B cell (primary cell): ENCODE data around the gene ITGA2B. TPM values are rescaled to one million over a fixed set of nuclear protein-coding genes. Genes with fewer than 3 reads are reported as not detected.
"Not testable (repeated sequence)": the region's sequence is repeated elsewhere in the genome, so short reads cannot be mapped to it uniquely, and the experiment has no call there.

ENCODE experiments used
- ATAC-seq: fragments of 200-7000 bp; cut with Tn5 transposase; one replicate; pipeline ENCODE4 v1.10.0; 2021; ENCODE audit warnings: low read depth, mild to moderate bottlenecking, moderate number of reproducible peaks, moderate library complexity
- CTCF ChIA-PET: fragments of 350-600 bp; sonication (Branson Sonifier 250); formaldehyde crosslinking; loops from one replicate; lab custom pipeline; 2021; ENCODE audit warnings: antibody characterized with exemption, inconsistent platforms; lab: Charles Lee
- POLR2A ChIA-PET: fragments of 350-600 bp; sonication (Branson Sonifier 250); formaldehyde crosslinking; loops from one replicate; lab custom pipeline; 2021; ENCODE audit warnings: antibody characterized with exemption; lab: Charles Lee
- DNase-seq: peaks from one replicate; pipeline ENCODE4 v3.0.0; 2013
- H2AFZ ChIP-seq: 2 replicates; pipeline ENCODE4 v1.6.1; 2012; ENCODE audit warnings: mild to moderate bottlenecking, low read depth, low read length; ENCODE audit not compliant: insufficient read depth, poor library complexity, severe bottlenecking
- H3K27ac ChIP-seq, 2 donors: 1 replicate in 1 of 2; 2 replicates in 1 of 2; pipeline ENCODE4 v1.5.1; 2012 to 2013; ENCODE audit warnings: low read length in 2 of 2, mild to moderate bottlenecking in 2 of 2, moderate library complexity in 1 of 2
- H3K27me3 ChIP-seq, 4 experiments: fragments of 200-600 bp in 1 of 4; sonication (generic) in 1 of 4; replicated peaks in 1 of 4; 1 replicate in 2 of 4; 2 replicates in 2 of 4; pipeline versions ENCODE4 v1.6.1 to v1.7.0; 2013 to 2016; ENCODE audit warnings: low read length in 3 of 4, mild to moderate bottlenecking in 2 of 4, mixed read lengths in 1 of 4, moderate library complexity in 1 of 4; ENCODE audit not compliant: insufficient read depth in 4 of 4, control insufficient read depth in 3 of 4; ENCODE audit errors: control extremely low read depth in 1 of 4
- H3K36me3 ChIP-seq, 2 experiments: replicated peaks in 1 of 2; 1 replicate in 1 of 2; 2 replicates in 1 of 2; pipeline versions ENCODE4 v1.6.1 to v1.7.1; 2013; ENCODE audit warnings: low read length in 1 of 2; ENCODE audit not compliant: insufficient read depth in 2 of 2, control insufficient read depth in 1 of 2; ENCODE audit errors: control extremely low read depth in 1 of 2, extremely low read depth in 1 of 2
- H3K4me1 ChIP-seq, 2 donors: fragments of 200-600 bp in 1 of 2; sonication (generic) in 1 of 2; 1 replicate in 1 of 2; 2 replicates in 1 of 2; pipeline versions ENCODE4 v1.5.1 to v1.6.1; 2013 to 2017; ENCODE audit warnings: low read length in 2 of 2; ENCODE audit not compliant: control insufficient read depth in 2 of 2, insufficient read depth in 2 of 2
- H3K4me2 ChIP-seq: replicated peaks from 2 replicates; pipeline ENCODE3; 2012; ENCODE audit warnings: mild to moderate bottlenecking, low read depth, low read length; ENCODE audit not compliant: poor library complexity, severe bottlenecking
- H3K4me3 ChIP-seq, 5 experiments: fragments of 200-600 bp in 1 of 5; sonication (generic) in 1 of 5; 1 replicate in 3 of 5; 2 replicates in 2 of 5; pipeline versions ENCODE4 v1.5.1 to v1.7.0; 2011 to 2016; ENCODE audit warnings: low read length in 4 of 5, mild to moderate bottlenecking in 4 of 5, low read depth in 2 of 5, control low read depth in 1 of 5, moderate library complexity in 1 of 5; ENCODE audit not compliant: insufficient read depth in 1 of 5; ENCODE audit errors: control extremely low read depth in 1 of 5, extremely low read depth in 1 of 5
- H3K79me2 ChIP-seq: fragments of 200-600 bp; sonication (generic); one replicate; pipeline ENCODE4 v1.6.0; 2016; ENCODE audit warnings: low read length; ENCODE audit not compliant: control insufficient read depth, insufficient read depth
- H3K9ac ChIP-seq: fragments of 200-600 bp; sonication (generic); 2 replicates; pipeline ENCODE4 v1.6.1; 2017; ENCODE audit warnings: mild to moderate bottlenecking, low read length, moderate library complexity
- H3K9me3 ChIP-seq, 3 donors: one replicate each; pipeline versions ENCODE4 v1.6.1 to v1.7.1; 2013; ENCODE audit warnings: low read length in 2 of 3; ENCODE audit not compliant: control insufficient read depth in 2 of 3, insufficient read depth in 1 of 3; ENCODE audit errors: control extremely low read depth in 1 of 3
- H4K20me1 ChIP-seq: 2 replicates; pipeline ENCODE4 v1.6.0; 2012; ENCODE audit warnings: mild to moderate bottlenecking, low read length; ENCODE audit not compliant: insufficient read depth, control insufficient read depth, poor library complexity, severe bottlenecking
- H3K27ac Mint-ChIP-seq: one replicate; pipeline ENCODE4 v1.8.0; 2021; ENCODE audit warnings: mixed read lengths
- H3K27me3 Mint-ChIP-seq: one replicate; pipeline ENCODE4 v1.8.0; 2021; ENCODE audit warnings: mixed read lengths
- H3K4me1 Mint-ChIP-seq: one replicate; pipeline ENCODE4 v1.8.0; 2021; ENCODE audit warnings: mixed read lengths
- H3K4me3 Mint-ChIP-seq: one replicate; pipeline ENCODE4 v1.8.0; 2021; ENCODE audit warnings: mixed read lengths
- H3K9me3 Mint-ChIP-seq: one replicate; pipeline ENCODE4 v1.8.0; 2022; ENCODE audit warnings: mixed read lengths; ENCODE audit not compliant: insufficient read depth
- EZH2 ChIP-seq: IDR thresholded peaks from 2 replicates; pipeline ENCODE4 v1.6.1; 2012; ENCODE audit warnings: borderline replicate concordance, low read depth, mild to moderate bottlenecking, moderate library complexity, low read length; ENCODE audit not compliant: insufficient read depth, poor library complexity, severe bottlenecking
- WGBS: methylation state at CpG from one replicate; pipeline ENCODE4 v1.1.5; 2013; ENCODE audit warnings: missing lambda C conversion rate; ENCODE audit not compliant: insufficient coverage; 5-methylcytosine and 5-hydroxymethylcytosine counted together
- intact Hi-C: fragments of 100-400 bp; cut with micrococcal nuclease; formaldehyde crosslinking; loops from one replicate; pipeline ENCODE4 v1.10.0; 2022
- polyA plus RNA-seq: library from polyadenylated mRNA; depleted of rRNA; stranded (reverse); fragments of >200 nt; gene quantifications from 2 replicates; pipeline ENCODE4 v1.2.3, GENCODE V29; 2012
- total RNA-seq, 2 donors: library from RNA; stranded (reverse); fragments of 120-200 nt in 1 of 2; gene quantifications; 1 replicate in 1 of 2; 2 replicates in 1 of 2; pipeline versions ENCODE4 v1.2.3 to v1.2.4, GENCODE V29; 2013 to 2022
- TF ChIP-seq, protein P1 (sequence below): fragments of 200-600 bp; IDR thresholded peaks from one replicate; pipeline ENCODE4 v1.8.0; 2022; ENCODE audit warnings: antibody characterized with exemption, mild to moderate bottlenecking

ITGA2B gene
- total and polyA plus RNA-seq, 2 donors (not counting 1 experiment from before 2014, with no cell fraction given), result 0.15 to 0.20 TPM

DNA sequence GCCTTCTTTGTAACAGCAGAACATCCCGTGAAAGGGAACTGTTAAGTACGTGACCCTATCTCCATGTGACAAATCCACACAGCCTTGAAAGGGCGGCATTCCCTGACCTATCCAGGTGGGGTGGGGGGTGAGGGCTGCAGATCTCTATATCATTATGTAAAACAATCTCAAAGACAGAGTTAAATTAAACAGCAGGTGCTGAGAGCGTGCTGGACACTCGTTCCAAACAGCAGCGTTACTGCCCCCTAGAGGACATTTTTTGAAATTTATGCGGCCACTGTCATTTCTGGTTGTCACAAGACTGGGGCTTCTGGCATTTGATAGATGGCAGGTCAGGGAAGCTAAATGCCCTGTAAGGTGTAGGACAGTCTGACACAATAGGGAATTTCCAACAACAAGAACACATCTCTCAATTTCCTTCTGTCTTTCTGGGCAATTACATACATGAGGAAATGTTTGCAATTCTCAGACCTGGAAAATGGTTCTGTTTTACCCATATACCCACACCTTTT lies 58.1 kb downstream of the ITGA2B start:
- ATAC-seq (peak; percentile 22), DNase-seq (peak; percentile 87)
- ChIA-PET CTCF (interaction anchor here (0.5 to 7.4 kb wide), 25 partner anchors 10 to 391 kb away, joined by 3 to 117 read pairs (median 5); partner anchors contain the start of genes FAM171A2, GRN and TMUB2), POLR2A (interaction anchor here (0.5 to 1.7 kb wide), 5 partner anchors 13 to 182 kb away, joined by 3 to 5 read pairs (median 4); partner anchors contain the start of gene GRN)
- no peaks in the 10 kb centered on the region for H3K9me3 ChIP-seq
- H3K4me3 Mint-ChIP-seq, result no peak overlapping the region
- no peak overlapping the region for H3K27ac ChIP-seq
- no peak overlapping the region for H3K4me3 ChIP-seq
- peak overlapping the region; percentile 38 for H3K27ac Mint-ChIP-seq
- no peak overlapping the region for H3K9ac ChIP-seq
- H3K36me3 ChIP-seq, result no peaks in the 10 kb centered on the region
- H3K4me1 Mint-ChIP-seq, result peaks cover 30% of the 10 kb centered on the region
- H3K9me3 Mint-ChIP-seq, result no peaks in the 10 kb centered on the region
- H3K4me1 ChIP-seq, result peaks cover 8 to 33% of the 10 kb centered on the region in 2 donors
- TF ChIP-seq EZH2, result no peak
- TF ChIP-seq, protein P1, sequence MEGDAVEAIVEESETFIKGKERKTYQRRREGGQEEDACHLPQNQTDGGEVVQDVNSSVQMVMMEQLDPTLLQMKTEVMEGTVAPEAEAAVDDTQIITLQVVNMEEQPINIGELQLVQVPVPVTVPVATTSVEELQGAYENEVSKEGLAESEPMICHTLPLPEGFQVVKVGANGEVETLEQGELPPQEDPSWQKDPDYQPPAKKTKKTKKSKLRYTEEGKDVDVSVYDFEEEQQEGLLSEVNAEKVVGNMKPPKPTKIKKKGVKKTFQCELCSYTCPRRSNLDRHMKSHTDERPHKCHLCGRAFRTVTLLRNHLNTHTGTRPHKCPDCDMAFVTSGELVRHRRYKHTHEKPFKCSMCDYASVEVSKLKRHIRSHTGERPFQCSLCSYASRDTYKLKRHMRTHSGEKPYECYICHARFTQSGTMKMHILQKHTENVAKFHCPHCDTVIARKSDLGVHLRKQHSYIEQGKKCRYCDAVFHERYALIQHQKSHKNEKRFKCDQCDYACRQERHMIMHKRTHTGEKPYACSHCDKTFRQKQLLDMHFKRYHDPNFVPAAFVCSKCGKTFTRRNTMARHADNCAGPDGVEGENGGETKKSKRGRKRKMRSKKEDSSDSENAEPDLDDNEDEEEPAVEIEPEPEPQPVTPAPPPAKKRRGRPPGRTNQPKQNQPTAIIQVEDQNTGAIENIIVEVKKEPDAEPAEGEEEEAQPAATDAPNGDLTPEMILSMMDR, result peak; percentile 93
- WGBS, result 0% methylated on average over 3 of the region's 7 CpGs
- H4K20me1 ChIP-seq, result no peaks in the 10 kb centered on the region
- no peaks in the 10 kb centered on the region for H3K27me3 Mint-ChIP-seq
- H2AFZ ChIP-seq, result no peak overlapping the region
- intact Hi-C loops, result loop anchor here (1.0 kb wide), 3 partner anchors 14 to 190 kb away; partner anchors contain the start of genes GRN and HROB
- peak overlapping the region; percentile 1 for H3K4me2 ChIP-seq
- no peaks in the 10 kb centered on the region for H3K27me3 ChIP-seq
- no peaks in the 10 kb centered on the region for H3K79me2 ChIP-seq

DNA sequence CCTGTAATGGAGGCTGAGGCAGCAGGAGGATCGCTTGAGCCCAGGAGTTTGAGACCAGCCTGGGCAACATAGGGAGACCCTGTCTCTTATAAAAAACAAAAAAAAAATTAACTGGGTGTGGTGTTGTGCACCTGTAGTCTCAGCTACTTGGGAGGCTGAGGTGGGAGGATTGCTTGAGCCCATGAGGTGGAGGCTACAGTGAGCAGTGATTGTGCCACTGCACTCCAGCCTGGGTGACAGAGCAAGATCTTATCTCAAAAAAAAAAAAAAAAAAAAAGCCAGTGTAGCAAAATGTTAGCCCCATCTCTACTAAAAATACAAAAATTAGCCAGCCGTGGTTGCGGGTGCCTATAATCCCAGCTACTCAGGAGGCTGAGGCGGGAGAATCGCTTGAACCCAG lies 59.2 kb downstream of the ITGA2B start:
- H3K9ac ChIP-seq, H4K20me1 ChIP-seq, H2AFZ ChIP-seq, intact Hi-C loops, H3K27me3 ChIP-seq, H3K9me3 Mint-ChIP-seq, H3K9me3 ChIP-seq, H3K27ac ChIP-seq, ATAC-seq, H3K4me3 ChIP-seq, H3K4me2 ChIP-seq, H3K27me3 Mint-ChIP-seq, H3K4me3 Mint-ChIP-seq, H3K36me3 ChIP-seq, DNase-seq, H3K27ac Mint-ChIP-seq, H3K79me2 ChIP-seq: not testable (repeated sequence)
- no CpG with 5 or more reads among the region's 5 CpGs for WGBS
- ChIA-PET CTCF (interaction anchor here (0.7 to 7.4 kb wide), 22 partner anchors 11 to 161 kb away, joined by 3 to 117 read pairs (median 6); partner anchors contain the start of genes FAM171A2, GRN and TMUB2), POLR2A (interaction anchor here (0.6 to 1.7 kb wide), 5 partner anchors 15 to 120 kb away, joined by 3 to 5 read pairs (median 4); partner anchors contain the start of gene GRN)
- H3K4me1 ChIP-seq, result peaks cover 8 to 37% of the 10 kb centered on the region in 2 donors
- peaks cover 30% of the 10 kb centered on the region for H3K4me1 Mint-ChIP-seq

DNA sequence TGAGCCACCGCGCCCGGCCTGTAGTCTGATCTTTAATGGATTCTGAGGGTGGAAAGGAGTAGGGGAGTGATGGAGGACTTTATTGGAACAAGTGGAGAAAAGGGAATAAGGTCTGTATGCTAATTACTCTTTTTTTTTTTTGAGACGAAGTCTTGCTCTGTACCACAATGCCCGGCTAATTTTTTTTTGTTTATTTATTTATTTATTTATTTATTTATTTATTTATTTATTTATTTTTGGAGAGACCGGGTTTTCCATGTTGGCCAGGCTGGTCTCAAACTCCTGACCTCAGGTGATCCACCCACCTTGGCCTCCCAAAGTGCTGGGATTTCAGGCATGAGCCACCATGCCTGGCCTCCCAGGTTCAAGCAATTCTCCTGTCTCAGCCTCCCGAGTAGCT lies 59.9 kb downstream of the ITGA2B start:
- WGBS, result 100% methylated on average over 5 of the region's 7 CpGs
- H3K4me3 Mint-ChIP-seq, H3K27me3 ChIP-seq, H3K36me3 ChIP-seq, H3K27ac Mint-ChIP-seq, DNase-seq, H3K4me2 ChIP-seq, H4K20me1 ChIP-seq, H3K79me2 ChIP-seq, ATAC-seq, H3K9ac ChIP-seq, H2AFZ ChIP-seq, H3K4me3 ChIP-seq, H3K27ac ChIP-seq, intact Hi-C loops, H3K9me3 Mint-ChIP-seq, H3K27me3 Mint-ChIP-seq, H3K9me3 ChIP-seq: not testable (repeated sequence)
- POLR2A ChIA-PET, result interaction anchor here (0.7 kb wide), 1 partner anchor 20 kb away, joined by 5 read pairs; no protein-coding TSS in a partner anchor
- H3K4me1 ChIP-seq, result peaks cover 3 to 33% of the 10 kb centered on the region in 2 donors
- CTCF ChIA-PET, result interaction anchor here (1.1 to 7.4 kb wide), 8 partner anchors 15 to 125 kb away, joined by 4 to 117 read pairs (median 12); partner anchors contain the start of gene GRN
- peaks cover 29% of the 10 kb centered on the region for H3K4me1 Mint-ChIP-seq
